NCI-H1436 treated with DMSO at 0.1 percent for 48 hours (cell line): ENCODE results near the gene ACAD10.
"Not testable (repeated sequence)": the region's sequence is repeated elsewhere in the genome, so short reads cannot be mapped to it uniquely, and the experiment has no call there.

Source experiments
- DNase-seq: peaks from one replicate; lab custom pipeline; 2025; lab: John Stamatoyannopoulos, UW

Gene ACAD10

DNA sequence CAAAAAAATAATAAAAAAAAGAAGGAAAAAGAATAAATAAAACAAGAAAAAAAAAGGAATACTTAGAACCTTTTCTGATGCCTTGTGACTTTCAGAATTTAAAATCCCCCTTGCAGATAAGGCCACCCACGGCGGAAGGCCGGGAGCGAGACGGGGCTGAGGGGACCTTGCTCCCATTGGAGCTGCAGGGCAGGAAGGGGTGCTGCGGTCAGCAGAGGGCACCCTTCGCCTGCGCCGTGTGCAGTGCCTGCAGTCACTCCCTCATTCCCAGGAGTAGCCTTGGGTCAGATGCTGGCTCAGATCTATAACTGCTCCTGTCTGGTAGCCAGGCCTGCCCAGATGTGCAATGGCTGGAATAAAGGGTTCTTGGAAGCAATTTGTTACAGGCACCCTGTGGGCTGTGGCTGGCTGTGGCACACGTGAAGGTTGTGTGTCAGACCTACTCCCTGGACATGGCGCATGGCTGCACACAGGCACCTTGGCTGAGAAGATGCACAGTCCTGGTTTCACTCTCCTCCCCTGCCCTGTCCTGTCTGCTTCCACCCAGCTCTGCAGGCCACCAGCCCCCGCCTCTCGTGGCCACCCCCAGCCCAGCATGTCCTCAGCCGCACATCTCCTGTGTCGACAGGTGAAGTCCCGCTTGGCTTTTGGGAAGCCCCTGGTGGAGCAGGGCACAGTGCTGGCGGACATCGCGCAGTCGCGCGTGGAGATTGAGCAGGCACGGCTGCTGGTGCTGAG, 67.5 kb downstream of the ACAD10 start:
- no peak for DNase-seq

- DNase-seq = no peak
Measured at GRCh38 chr12:111754671-111755070, 68.8 kb downstream of the ACAD10 start.

- no peak for DNase-seq
Measured at GRCh38 chr12:111756196-111756595, 70.3 kb downstream of the ACAD10 start.

DNA sequence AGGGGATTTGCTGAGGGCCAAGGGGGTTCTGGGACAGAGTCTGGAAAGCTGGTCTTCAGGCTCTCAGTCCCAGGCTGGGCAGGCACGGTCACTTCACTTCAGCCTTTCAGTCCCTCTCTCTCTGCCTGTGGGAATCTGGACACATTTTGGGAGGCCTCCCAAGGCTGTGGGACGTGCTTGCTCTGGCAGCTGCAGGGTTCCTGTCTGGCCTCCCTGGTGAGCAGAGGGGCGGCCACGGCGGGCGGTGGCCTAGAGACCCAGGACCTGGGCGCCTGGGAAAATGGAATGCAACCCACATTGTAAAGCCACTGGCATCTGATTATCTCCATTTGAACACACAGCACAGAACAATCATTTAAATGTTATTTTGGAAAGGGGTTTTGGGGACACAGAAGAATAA, 70.8 kb downstream of the ACAD10 start:
- no peak for DNase-seq

DNA sequence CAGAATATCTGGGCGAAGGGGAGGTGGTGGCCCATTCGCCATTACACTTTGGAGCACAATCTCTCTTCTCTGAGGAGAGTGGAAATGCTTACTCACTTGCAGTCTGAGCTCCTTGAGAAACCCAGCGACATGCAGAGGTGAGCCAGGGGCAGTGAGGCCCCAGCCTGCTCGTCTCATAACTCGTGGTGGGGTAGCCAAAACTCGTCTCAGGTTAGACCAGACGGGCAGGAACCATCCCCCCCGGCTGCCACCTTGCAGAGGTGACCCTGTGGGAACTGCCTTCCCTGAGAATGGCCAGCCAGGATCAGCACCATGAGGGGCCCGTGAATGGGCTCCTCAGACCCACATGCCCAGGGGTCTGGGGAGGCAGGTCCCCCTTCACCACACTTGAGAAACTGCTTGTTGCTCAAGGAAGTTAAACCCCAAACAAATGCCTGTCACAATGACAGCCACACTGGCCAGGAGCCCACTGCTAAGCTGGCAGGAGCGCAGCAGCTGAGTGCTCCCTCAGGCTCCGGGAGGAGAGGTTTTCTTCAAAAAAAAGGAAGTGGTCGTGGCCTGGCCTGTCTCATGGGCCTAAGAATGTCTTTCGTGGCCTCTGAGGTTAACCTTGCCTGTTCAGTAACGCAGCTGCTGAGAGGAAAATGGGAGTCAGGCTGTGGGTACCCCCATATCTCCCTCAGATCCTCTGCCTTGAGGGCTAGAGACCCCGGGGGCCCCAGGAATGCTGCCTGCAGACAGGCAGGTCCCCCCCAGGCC, 71.7 kb downstream of the ACAD10 start:
- no peak for DNase-seq

- no peak for DNase-seq
Measured at GRCh38 chr12:111758120-111758561, 72.3 kb downstream of the ACAD10 start.

DNA sequence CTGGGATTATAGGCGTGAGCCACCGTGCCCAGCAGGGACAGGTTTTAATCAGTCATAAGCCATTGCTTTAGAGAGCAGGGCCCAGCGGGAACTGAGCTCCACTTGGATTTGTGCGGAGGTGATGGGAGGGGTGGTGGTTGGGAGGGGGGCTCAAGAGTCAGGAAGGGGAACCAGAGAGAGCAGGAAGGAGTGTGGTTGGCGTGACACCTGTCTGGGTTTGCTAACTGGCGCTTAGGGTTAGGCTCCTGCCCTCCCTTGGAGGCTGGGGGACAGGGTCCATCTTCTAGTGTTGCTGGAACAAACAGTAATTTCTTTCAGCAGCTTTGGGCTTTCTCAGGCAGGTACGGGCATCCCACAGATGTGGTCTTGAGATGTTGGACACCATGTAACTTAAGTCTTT, 73.4 kb downstream of the ACAD10 start:
- DNase-seq = no peak

DNA sequence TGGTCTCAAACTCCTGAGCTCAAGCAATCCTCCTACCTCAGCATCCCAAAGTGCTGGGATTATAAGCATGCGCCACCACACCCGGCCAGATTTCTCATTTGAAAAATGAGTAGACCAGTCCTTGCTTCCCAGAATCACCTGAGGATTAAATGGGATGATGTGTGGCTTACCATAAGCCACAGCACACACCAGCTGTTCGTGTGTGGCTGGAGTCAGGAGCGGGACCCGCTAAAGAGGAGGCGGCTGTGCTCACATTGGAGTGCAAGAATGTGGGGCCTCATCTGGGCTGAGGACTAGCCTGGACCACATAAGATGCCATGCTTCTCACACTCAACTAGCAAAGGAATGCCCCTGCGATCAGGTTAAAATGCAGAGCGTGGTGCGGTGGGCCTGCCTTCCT, 74.1 kb downstream of the ACAD10 start:
- DNase-seq = no peak

DNA sequence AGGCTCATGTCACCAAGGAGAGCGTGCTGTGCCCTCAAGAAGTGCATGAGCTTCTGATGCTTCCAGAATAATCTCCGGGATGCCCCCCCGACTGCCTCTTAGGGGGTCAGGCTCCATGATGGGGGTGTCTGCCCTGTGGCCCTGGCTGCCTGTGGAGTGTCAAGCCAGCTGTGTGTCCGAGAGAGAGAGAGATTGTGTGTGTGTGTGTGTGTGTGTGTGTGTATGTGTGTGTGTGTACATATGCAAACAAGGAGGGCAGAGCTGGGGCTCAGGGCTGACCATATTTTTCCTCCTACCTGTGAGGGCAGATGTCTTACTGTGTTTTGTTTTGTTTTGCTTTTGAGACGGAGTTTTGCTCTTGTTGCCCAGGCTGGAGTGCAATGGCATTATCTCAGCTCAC, 75.2 kb downstream of the ACAD10 start:
- no peak for DNase-seq

DNA sequence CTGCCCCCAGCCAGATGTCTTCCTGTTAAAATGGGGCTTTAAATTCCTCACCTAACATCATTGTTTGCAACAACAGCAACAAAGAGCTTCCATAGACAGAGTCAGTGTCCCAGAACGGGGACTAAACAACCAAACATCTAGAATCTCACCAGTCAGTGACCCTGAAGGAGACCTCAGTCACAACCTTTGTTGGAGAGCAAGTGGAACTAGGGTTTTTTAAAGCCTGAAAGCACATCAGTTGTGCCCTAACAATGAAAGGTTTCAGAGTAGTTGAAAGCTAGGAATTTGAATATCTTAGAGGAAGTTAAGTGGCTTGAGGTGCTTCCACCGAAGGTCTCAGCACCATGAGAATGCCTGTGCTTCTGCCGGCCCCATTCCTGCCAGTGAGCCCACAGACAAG, 75.9 kb downstream of the ACAD10 start:
- DNase-seq = no peak

- DNase-seq = not testable (repeated sequence)
Measured at GRCh38 chr12:111763552-111763951, 77.7 kb downstream of the ACAD10 start.

DNA sequence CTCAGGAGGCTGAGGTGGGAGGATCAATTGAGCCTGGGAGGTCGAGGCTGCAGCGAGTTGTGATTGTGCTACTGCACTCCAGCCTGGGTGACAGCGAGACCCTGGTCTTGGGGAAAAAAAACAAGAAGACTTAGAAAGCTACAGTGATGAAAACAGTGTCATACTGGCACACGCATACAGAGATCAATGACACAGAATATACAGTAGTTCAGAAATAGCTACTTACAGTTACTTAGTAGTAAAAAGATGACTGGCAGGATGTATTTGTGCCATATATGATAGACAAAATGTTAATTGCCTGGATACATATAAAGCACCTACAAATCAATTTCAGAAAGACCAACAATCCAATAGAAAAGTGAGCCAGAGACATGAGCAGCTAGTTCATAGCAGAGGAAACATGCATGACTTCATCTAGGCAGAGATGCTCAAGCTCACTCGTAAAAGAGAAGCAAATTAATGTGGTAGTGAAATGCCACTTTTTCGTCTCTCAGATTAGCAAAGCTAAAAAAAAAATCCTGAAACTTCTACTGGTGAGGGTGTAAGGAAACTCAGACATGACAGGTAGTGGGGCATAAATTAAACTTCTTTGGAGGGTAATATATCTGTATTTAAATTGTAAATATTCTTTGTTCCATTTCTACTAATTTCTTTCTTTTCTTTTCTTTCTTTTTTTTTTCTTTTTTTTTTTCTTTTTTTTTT, 78.4 kb downstream of the ACAD10 start:
- DNase-seq = no peak

- no peak for DNase-seq
Measured at GRCh38 chr12:111766608-111767361, 80.9 kb downstream of the ACAD10 start, which contains the start of gene ALDH2. Gene ALDH2 (plus strand): TSS chr12:111766933. CDS start chr12:111766983, 50 bp downstream.

DNA sequence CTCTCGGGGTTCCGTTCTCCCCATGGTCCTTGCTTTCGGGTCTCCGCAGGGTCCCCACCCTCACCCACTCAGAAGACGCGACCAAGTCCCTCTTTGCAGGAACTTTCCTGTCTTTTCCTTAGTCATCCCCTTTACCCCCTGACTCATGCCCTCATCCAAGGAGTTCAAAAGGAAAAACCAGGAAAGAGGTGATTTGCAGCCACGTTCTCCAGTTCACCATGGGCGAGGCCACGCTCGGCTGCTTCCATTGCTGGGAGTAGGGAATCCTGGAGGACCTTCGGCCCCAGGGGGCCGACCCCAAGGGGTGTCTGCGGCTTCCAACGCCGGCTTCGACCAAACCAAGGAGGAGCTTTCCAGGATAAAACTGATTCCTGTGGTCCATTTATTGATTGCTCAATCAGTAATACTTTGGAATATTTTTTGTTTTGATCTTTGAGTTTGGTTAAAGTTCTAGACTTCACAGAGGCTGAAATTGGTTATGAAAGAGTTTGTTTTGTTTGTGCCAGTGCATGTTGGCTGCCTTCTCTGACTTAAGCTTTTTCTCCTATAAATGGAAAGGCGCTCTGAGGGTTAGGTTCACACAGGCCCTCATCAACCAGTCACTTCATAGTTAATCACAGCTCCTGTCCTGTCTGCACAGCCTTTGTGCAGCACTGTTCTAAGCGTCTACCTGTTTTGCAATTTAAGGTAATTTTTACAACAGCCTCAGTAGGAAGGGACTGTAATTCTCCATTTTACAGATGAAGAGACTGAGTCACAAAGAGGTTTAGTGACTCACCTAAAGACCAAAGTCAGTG, 81.7 kb downstream of the ACAD10 start:
- DNase-seq = no peak

DNA sequence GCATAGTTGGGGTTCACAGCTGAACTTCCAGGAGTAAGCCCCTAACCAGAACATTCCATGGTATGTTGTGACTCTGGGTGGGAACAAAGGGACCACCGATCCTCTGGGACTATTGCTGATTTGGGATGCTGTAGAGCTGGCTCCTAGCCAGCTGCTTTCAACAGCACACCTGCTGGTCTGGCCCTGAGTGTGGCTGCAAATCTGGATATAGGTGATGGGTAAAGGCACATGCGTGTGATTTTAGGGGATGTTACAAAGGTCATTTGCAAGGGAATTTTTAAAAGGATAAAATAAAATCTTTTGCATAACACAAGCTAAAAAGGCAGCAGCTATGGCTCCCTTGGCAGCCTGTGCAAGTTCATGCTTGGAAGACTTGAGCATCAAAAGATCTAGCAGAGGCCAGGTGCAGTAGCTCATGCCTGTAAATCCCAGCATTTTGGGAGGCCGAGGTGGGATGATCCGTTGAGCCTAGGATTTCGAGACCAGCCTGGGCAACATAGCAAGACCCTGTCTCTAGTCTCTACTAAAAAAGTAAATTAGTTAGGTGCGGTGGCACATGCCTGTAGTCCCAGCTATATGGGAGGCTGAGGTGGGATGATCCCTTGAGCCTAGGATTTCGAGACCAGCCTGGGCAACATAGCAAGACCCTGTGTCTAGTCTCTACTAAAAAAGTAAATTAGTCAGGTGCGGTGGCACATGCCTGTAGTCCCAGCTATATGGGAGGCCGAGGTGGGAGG, 82.5 kb downstream of the ACAD10 start:
- no peak for DNase-seq

DNA sequence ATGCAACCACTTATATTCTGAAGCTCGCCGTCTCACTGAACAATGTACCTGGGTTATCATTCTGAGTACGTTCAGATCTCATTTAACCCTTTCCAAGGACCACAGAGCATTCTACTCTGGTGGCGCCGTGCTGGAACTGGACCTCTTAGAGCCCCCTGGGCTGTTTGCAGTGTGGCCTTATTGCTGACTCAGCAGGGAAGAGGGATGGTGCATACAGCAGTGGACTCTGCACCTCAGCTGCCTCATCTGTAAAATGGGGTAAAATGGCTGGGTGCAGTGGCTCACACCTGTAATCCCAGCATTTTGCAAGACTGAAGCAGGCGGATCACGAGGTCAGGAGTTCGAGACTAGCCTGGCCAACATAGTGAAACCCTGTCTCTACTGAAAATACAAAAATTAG, 83.7 kb downstream of the ACAD10 start:
- DNase-seq = no peak

GRCh38 chr12:111773801-111774551, 88.1 kb downstream of the ACAD10 start:
- DNase-seq = no peak

GRCh38 chr12:111775205-111776193, 89.6 kb downstream of the ACAD10 start:
- no peak for DNase-seq
